HG03039 (cell line): ENCODE results near the gene NTSR1.
"Not testable (repeated sequence)": the region's sequence is repeated elsewhere in the genome, so short reads cannot be mapped to it uniquely, and the experiment has no call there.

ENCODE experiments used
- ATAC-seq: cut with Tn5 transposase; IDR thresholded peaks from one replicate; pipeline ENCODE4 v1.9.1; 2021; ENCODE audit warnings: mild to moderate bottlenecking, moderate library complexity; ENCODE audit not compliant: unreplicated experiment

NTSR1 gene

GRCh38 chr20:62671765-62672164 is 36.9 kb upstream of the NTSR1 start:
- no peak for ATAC-seq

GRCh38 chr20:62674370-62674769 is 34.3 kb upstream of the NTSR1 start:
- ATAC-seq = no peak

GRCh38 chr20:62675156-62675876 is 33.3 kb upstream of the NTSR1 start:
- ATAC-seq = no peak

- no peak for ATAC-seq
Observed at GRCh38 chr20:62675877-62676260, 32.8 kb upstream of the NTSR1 start.

GRCh38 chr20:62676976-62677375 is 31.7 kb upstream of the NTSR1 start:
- ATAC-seq = no peak

- ATAC-seq = no peak
Observed at GRCh38 chr20:62677678-62678077, 31.0 kb upstream of the NTSR1 start.

GRCh38 chr20:62678553-62678952 is 30.1 kb upstream of the NTSR1 start:
- ATAC-seq = no peak

- no peak for ATAC-seq
Observed at GRCh38 chr20:62679978-62680589, 28.6 kb upstream of the NTSR1 start.

GRCh38 chr20:62682912-62683517 is 25.6 kb upstream of the NTSR1 start:
- ATAC-seq = no peak

GRCh38 chr20:62683660-62684322 is 24.8 kb upstream of the NTSR1 start:
- ATAC-seq = not testable (repeated sequence)

- ATAC-seq = no peak
Observed at GRCh38 chr20:62684981-62685380, 23.7 kb upstream of the NTSR1 start.

- ATAC-seq = no peak
Observed at GRCh38 chr20:62685781-62686555, 22.7 kb upstream of the NTSR1 start.

GRCh38 chr20:62686869-62687830 is 21.5 kb upstream of the NTSR1 start:
- ATAC-seq = no peak

GRCh38 chr20:62688083-62688482 is 20.6 kb upstream of the NTSR1 start:
- no peak for ATAC-seq

GRCh38 chr20:62688855-62689460 is 19.7 kb upstream of the NTSR1 start:
- no peak for ATAC-seq

GRCh38 chr20:62689861-62690260 is 18.8 kb upstream of the NTSR1 start:
- ATAC-seq = no peak

- ATAC-seq = no peak
Observed at GRCh38 chr20:62690261-62690820, 18.3 kb upstream of the NTSR1 start.

GRCh38 chr20:62691487-62691886 is 17.1 kb upstream of the NTSR1 start:
- ATAC-seq = no peak

- ATAC-seq = no peak
Observed at GRCh38 chr20:62692176-62692575, 16.5 kb upstream of the NTSR1 start.
